ENCODE measurements around the gene PDE4A.

- TF ChIP-seq CTCF (conservative IDR thresholded peaks at IDR 0.05) (peak; percentile 67), EZH2 (IDR thresholded peaks at IDR 0.05; ENCODE audit: low read depth) (no peak)
Measured at GRCh38 chr19:10478903-10479384, 58.6 kb downstream of the PDE4A start.

Data from PC-9 (cell line).